CD14-positive monocyte (primary cell): ENCODE measurements around the gene ARL16. TPM values are rescaled to one million over a fixed set of nuclear protein-coding genes. Genes with fewer than 3 reads are reported as not detected.

Experiments
- DNase-seq, 3 donors: peaks; one replicate each; pipeline ENCODE4 v3.0.0-alpha.2; 2011 to 2022
- H2AFZ ChIP-seq: 2 replicates; pipeline ENCODE4 v1.6.0; 2012; ENCODE audit warnings: mild to moderate bottlenecking, low read depth, low read length, inconsistent platforms; ENCODE audit not compliant: insufficient read depth, poor library complexity, severe bottlenecking
- H3K27ac ChIP-seq, 2 donors: 1 replicate in 1 of 2; 2 replicates in 1 of 2; pipeline ENCODE4 v1.5.1; 2012 to 2013; ENCODE audit warnings: low read length in 2 of 2, control low read depth in 1 of 2, inconsistent platforms in 1 of 2, low read depth in 1 of 2, mild to moderate bottlenecking in 1 of 2
- H3K27me3 ChIP-seq, 2 donors: one replicate each; pipeline versions ENCODE4 v1.6.0 to v1.6.1; 2011 to 2013; ENCODE audit warnings: low read length in 2 of 2; ENCODE audit not compliant: control insufficient read depth in 2 of 2, insufficient read depth in 2 of 2
- H3K36me3 ChIP-seq, 2 donors: replicated peaks in 1 of 2; 1 replicate in 1 of 2; 2 replicates in 1 of 2; pipeline versions ENCODE4 v1.5.1 to v1.6.1; 2012 to 2013; ENCODE audit warnings: low read length in 2 of 2, control low read depth in 1 of 2, inconsistent platforms in 1 of 2, mild to moderate bottlenecking in 1 of 2; ENCODE audit not compliant: insufficient read depth in 2 of 2, control insufficient read depth in 1 of 2
- H3K4me1 ChIP-seq, 2 donors: 1 replicate in 1 of 2; 2 replicates in 1 of 2; pipeline versions ENCODE4 v1.5.1 to v1.6.1; 2012 to 2013; ENCODE audit warnings: low read length in 2 of 2, control low read depth in 1 of 2, inconsistent platforms in 1 of 2, mild to moderate bottlenecking in 1 of 2, moderate library complexity in 1 of 2; ENCODE audit not compliant: insufficient read depth in 2 of 2, control insufficient read depth in 1 of 2
- H3K4me2 ChIP-seq: replicated peaks from 2 replicates; pipeline ENCODE3; 2012; ENCODE audit warnings: low read length, moderate library complexity, mild to moderate bottlenecking; ENCODE audit not compliant: poor library complexity, severe bottlenecking; ENCODE audit errors: extremely low read depth
- H3K4me3 ChIP-seq, 3 experiments: fragments of 200-600 bp in 1 of 3; sonication (generic) in 1 of 3; replicated peaks in 1 of 3; 1 replicate in 2 of 3; 2 replicates in 1 of 3; pipeline ENCODE4 v1.5.1; 2011 to 2013; ENCODE audit warnings: low read length in 3 of 3, mild to moderate bottlenecking in 3 of 3, control low read depth in 2 of 3, low read depth in 2 of 3, inconsistent platforms in 1 of 3, moderate library complexity in 1 of 3
- H3K79me2 ChIP-seq: 2 replicates; pipeline ENCODE4 v1.6.0; 2012; ENCODE audit warnings: mild to moderate bottlenecking, control low read depth, inconsistent platforms, low read length, moderate library complexity; ENCODE audit not compliant: insufficient read depth
- H3K9ac ChIP-seq: 2 replicates; pipeline ENCODE4 v1.6.0; 2017; ENCODE audit warnings: low read length, mild to moderate bottlenecking; ENCODE audit not compliant: insufficient read depth, poor library complexity, severe bottlenecking
- H3K9me3 ChIP-seq, 2 donors: replicated peaks in 1 of 2; 1 replicate in 1 of 2; 2 replicates in 1 of 2; pipeline versions ENCODE4 v1.5.1 to v1.6.1; 2012 to 2013; ENCODE audit warnings: low read length in 2 of 2, control low read depth in 1 of 2; ENCODE audit not compliant: control insufficient read depth in 1 of 2, insufficient read depth in 1 of 2
- H4K20me1 ChIP-seq: 2 replicates; pipeline ENCODE4 v1.6.0; 2012; ENCODE audit warnings: mild to moderate bottlenecking, low read length, control low read depth, moderate library complexity; ENCODE audit not compliant: insufficient read depth
- H3K27ac Mint-ChIP-seq, 7 donors: one replicate each; pipeline ENCODE4 v1.8.0; 2020; ENCODE audit warnings: mild to moderate bottlenecking in 7 of 7, mixed read lengths in 7 of 7, moderate library complexity in 6 of 7, inconsistent platforms in 2 of 7
- H3K27me3 Mint-ChIP-seq, 3 donors: one replicate each; pipeline ENCODE4 v1.8.0; 2021 to 2022; ENCODE audit warnings: low read depth in 3 of 3, mild to moderate bottlenecking in 3 of 3, mixed read lengths in 3 of 3, moderate library complexity in 3 of 3, inconsistent platforms in 1 of 3
- H3K36me3 Mint-ChIP-seq, 2 donors: one replicate each; pipeline ENCODE4 v1.8.0; 2020; ENCODE audit warnings: mixed read lengths in 2 of 2, inconsistent platforms in 1 of 2, mild to moderate bottlenecking in 1 of 2
- H3K4me1 Mint-ChIP-seq: one replicate; pipeline ENCODE4 v1.8.0; 2020; ENCODE audit warnings: mild to moderate bottlenecking, mixed read lengths
- H3K4me3 Mint-ChIP-seq, 2 donors: one replicate each; pipeline ENCODE4 v1.8.0; 2020; ENCODE audit warnings: mild to moderate bottlenecking in 2 of 2, mixed read lengths in 2 of 2, moderate library complexity in 1 of 2
- H3K9me3 Mint-ChIP-seq, 7 donors: one replicate each; pipeline ENCODE4 v1.8.0; 2020 to 2022; ENCODE audit warnings: mixed read lengths in 7 of 7, mild to moderate bottlenecking in 6 of 7, moderate library complexity in 6 of 7, inconsistent platforms in 2 of 7
- CTCF ChIP-seq: fragments of 200-600 bp; IDR thresholded peaks from one replicate; pipeline ENCODE4 v1.8.0; 2022; ENCODE audit warnings: antibody characterized with exemption, mild to moderate bottlenecking
- WGBS: methylation state at CpG from one replicate; pipeline ENCODE4 v1.1.5; 2013; ENCODE audit warnings: missing lambda C conversion rate; ENCODE audit not compliant: insufficient coverage; 5-methylcytosine and 5-hydroxymethylcytosine counted together
- intact Hi-C, 2 donors: fragments of 100-400 bp; cut with micrococcal nuclease; formaldehyde crosslinking; loops; one replicate each; pipeline versions ENCODE4 v1.15.0 to v1.15.1; 2023
- polyA plus RNA-seq, 3 donors: library from polyadenylated mRNA; depleted of rRNA in 1 of 3; unstranded in 2 of 3; stranded (reverse) in 1 of 3; fragments of 300-500 nt in 2 of 3; fragments of >200 nt in 1 of 3; fragmentation: Illumina TruSeq in 2 of 3; gene quantifications; 1 replicate in 2 of 3; 2 replicates in 1 of 3; pipeline ENCODE4 v1.2.3, GENCODE V29; 2012 to 2021

The ARL16 gene
- polyA plus RNA-seq, 3 donors = 17.6 to 43.0 (median 28.7) TPM

- no peak overlapping the region for H3K4me2 ChIP-seq
- H3K79me2 ChIP-seq = no peaks in the 10 kb centered on the region
- H4K20me1 ChIP-seq = no peaks in the 10 kb centered on the region
- no peak for TF ChIP-seq CTCF
- Mint-ChIP-seq H3K4me3 (no peak overlapping the region), H3K27me3 (peaks cover 16 to 20% (median 19%) of the 10 kb centered on the region in 3 donors), H3K27ac (no peak overlapping the region), H3K9me3 (peaks cover 0 to 3% (median 0%) of the 10 kb centered on the region in 7 donors), H3K4me1 (peaks cover 10% of the 10 kb centered on the region), H3K36me3 (peaks cover 0 to 6% of the 10 kb centered on the region in 2 donors)
- intact Hi-C loops = no loop called here
- H2AFZ ChIP-seq = no peak overlapping the region
- 83% methylated on average over 7 of the region's 12 CpGs for WGBS
- H3K4me1 ChIP-seq = peaks cover 0 to 3% of the 10 kb centered on the region in 2 donors
- no peak overlapping the region for H3K4me3 ChIP-seq
- DNase-seq = no peak
- no peak overlapping the region for H3K27ac ChIP-seq
- peaks cover 0 to 12% of the 10 kb centered on the region in 2 donors for H3K27me3 ChIP-seq
- no peak overlapping the region for H3K9ac ChIP-seq
- H3K36me3 ChIP-seq = no peaks in the 10 kb centered on the region
- H3K9me3 ChIP-seq = no peaks in the 10 kb centered on the region
Measured at GRCh38 chr17:81723651-81724209, 40.1 kb upstream of the ARL16 start.

GRCh38 chr17:81722184-81723120, 38.9 kb upstream of the ARL16 start:
- Histone ChIP-seq H2AFZ (no peak overlapping the region), H3K9me3 (no peaks in the 10 kb centered on the region), H3K27me3 (peaks cover 0 to 12% of the 10 kb centered on the region in 2 donors), H3K27ac (no peak overlapping the region), H3K4me1 (peaks cover 0 to 3% of the 10 kb centered on the region in 2 donors), H3K4me3 (no peak overlapping the region), H3K4me2 (no peak overlapping the region), H3K79me2 (no peaks in the 10 kb centered on the region), H4K20me1 (no peaks in the 10 kb centered on the region), H3K9ac (no peak overlapping the region), H3K36me3 (no peaks in the 10 kb centered on the region)
- TF ChIP-seq CTCF = no peak
- H3K9me3 Mint-ChIP-seq = peaks cover 0 to 1% (median 0%) of the 10 kb centered on the region in 7 donors
- H3K4me3 Mint-ChIP-seq = no peak overlapping the region
- 46% methylated on average over 4 of the region's 10 CpGs for WGBS
- peaks cover 16 to 20% (median 19%) of the 10 kb centered on the region in 3 donors for H3K27me3 Mint-ChIP-seq
- intact Hi-C loops = no loop called here
- DNase-seq = no peak
- H3K4me1 Mint-ChIP-seq = peaks cover 10% of the 10 kb centered on the region
- H3K36me3 Mint-ChIP-seq = peaks cover 0 to 10% of the 10 kb centered on the region in 2 donors
- H3K27ac Mint-ChIP-seq = no peak overlapping the region
